Neuronal stem cell (in vitro differentiated cells): ENCODE measurements around the gene UBALD2.

Experiments
- DNase-seq: peaks from one replicate; pipeline ENCODE4 v3.0.0-alpha.2; 2013; ENCODE audit warnings: low spot score
- H2AFZ ChIP-seq: one replicate; pipeline ENCODE4 v1.6.1; 2013; ENCODE audit warnings: mild to moderate bottlenecking, low read length, inconsistent platforms
- H2AK5ac ChIP-seq: 2 replicates; pipeline ENCODE4 v1.6.1; 2013; ENCODE audit warnings: low read depth, mild to moderate bottlenecking, inconsistent platforms, low read length, moderate library complexity, mixed read lengths
- H2BK120ac ChIP-seq: 2 replicates; pipeline ENCODE4 v1.6.1; 2013; ENCODE audit warnings: low read depth, mild to moderate bottlenecking, inconsistent platforms, low read length, moderate library complexity, mixed read lengths
- H2BK12ac ChIP-seq: one replicate; pipeline ENCODE4 v1.6.1; 2013; ENCODE audit warnings: low read length, inconsistent platforms
- H2BK15ac ChIP-seq: 2 replicates; pipeline ENCODE4 v1.6.1; 2013; ENCODE audit warnings: mild to moderate bottlenecking, low read length, inconsistent platforms, mixed read lengths
- H2BK5ac ChIP-seq: one replicate; pipeline ENCODE4 v1.6.1; 2013; ENCODE audit warnings: inconsistent platforms, mild to moderate bottlenecking, low read length, moderate library complexity
- H3K14ac ChIP-seq: one replicate; pipeline ENCODE4 v1.6.1; 2013; ENCODE audit warnings: low read length, inconsistent platforms
- H3K18ac ChIP-seq: 2 replicates; pipeline ENCODE4 v1.6.1; 2013; ENCODE audit warnings: low read length, inconsistent platforms
- H3K23ac ChIP-seq: 2 replicates; pipeline ENCODE4 v1.6.1; 2013; ENCODE audit warnings: low read depth, mild to moderate bottlenecking, mixed read lengths, low read length, inconsistent platforms; ENCODE audit not compliant: poor library complexity
- H3K27ac ChIP-seq: replicated peaks from 3 replicates; pipeline ENCODE4 v1.5.1; 2013; ENCODE audit warnings: low read length, inconsistent platforms
- H3K27me3 ChIP-seq, 3 experiments: 2 replicates each; pipeline ENCODE4 v1.6.1; 2013; ENCODE audit warnings: low read length in 3 of 3, mild to moderate bottlenecking in 2 of 3, inconsistent platforms in 1 of 3, low read depth in 1 of 3, mixed read lengths in 1 of 3, moderate library complexity in 1 of 3; ENCODE audit not compliant: control insufficient read depth in 3 of 3, insufficient read depth in 3 of 3
- H3K36me3 ChIP-seq, 2 donors: replicated peaks in 1 of 2; 2 replicates each; pipeline ENCODE4 v1.6.1; 2013; ENCODE audit warnings: low read length in 2 of 2; ENCODE audit not compliant: control insufficient read depth in 2 of 2, insufficient read depth in 2 of 2
- H3K4ac ChIP-seq: 2 replicates; pipeline ENCODE4 v1.6.1; 2013; ENCODE audit warnings: inconsistent platforms, mild to moderate bottlenecking, low read length, moderate library complexity
- H3K4me1 ChIP-seq, 2 donors: 1 replicate in 1 of 2; 2 replicates in 1 of 2; pipeline ENCODE4 v1.6.1; 2013; ENCODE audit warnings: low read length in 2 of 2, low read depth in 1 of 2; ENCODE audit not compliant: control insufficient read depth in 2 of 2, insufficient read depth in 1 of 2
- H3K4me2 ChIP-seq: one replicate; pipeline ENCODE4 v1.6.1; 2013; ENCODE audit warnings: mild to moderate bottlenecking, low read length, inconsistent platforms; ENCODE audit not compliant: insufficient read depth, poor library complexity, severe bottlenecking
- H3K4me3 ChIP-seq, 2 donors: 2 replicates each; pipeline ENCODE4 v1.5.1; 2013; ENCODE audit warnings: low read length in 2 of 2, mild to moderate bottlenecking in 2 of 2, inconsistent platforms in 1 of 2, moderate library complexity in 1 of 2
- H3K79me1 ChIP-seq: one replicate; pipeline ENCODE4 v1.6.1; 2013; ENCODE audit warnings: low read depth, mild to moderate bottlenecking, inconsistent platforms, low read length, moderate library complexity
- H3K9ac ChIP-seq: one replicate; pipeline ENCODE4 v1.6.1; 2013; ENCODE audit warnings: mild to moderate bottlenecking, low read depth, low read length, inconsistent platforms; ENCODE audit not compliant: poor library complexity
- H3K9me3 ChIP-seq, 2 donors: replicated peaks in 1 of 2; 2 replicates each; pipeline versions ENCODE3 to v1.6.1; 2013; ENCODE audit warnings: low read length in 2 of 2, mild to moderate bottlenecking in 2 of 2, inconsistent platforms in 1 of 2, low read depth in 1 of 2, mixed read lengths in 1 of 2, moderate library complexity in 1 of 2; ENCODE audit not compliant: control insufficient read depth in 2 of 2, insufficient read depth in 1 of 2
- H4K8ac ChIP-seq: one replicate; pipeline ENCODE4 v1.6.1; 2013; ENCODE audit warnings: low read depth, mild to moderate bottlenecking, inconsistent platforms, low read length, moderate library complexity
- H4K91ac ChIP-seq: one replicate; pipeline ENCODE4 v1.6.1; 2013; ENCODE audit warnings: low read length, low read depth, mild to moderate bottlenecking, inconsistent platforms; ENCODE audit not compliant: poor library complexity
- WGBS, 2 donors: extraction: QIAGEN DNeasy Blood & Tissue Kit; methylation state at CpG; one replicate each; pipeline ENCODE4 v1.1.7; 2013; ENCODE audit warnings: missing lambda C conversion rate in 2 of 2, mixed read lengths in 1 of 2; ENCODE audit not compliant: insufficient read length in 2 of 2, insufficient replicate concordance in 1 of 2; ENCODE audit errors: extremely low coverage in 2 of 2; 5-methylcytosine and 5-hydroxymethylcytosine counted together

The UBALD2 gene

GRCh38 chr17:76238847-76239537 lies 26.2 kb upstream of the UBALD2 start:
- Histone ChIP-seq H3K27ac (no peak overlapping the region), H3K9ac (no peak overlapping the region), H3K9me3 (no peaks in the 10 kb centered on the region), H3K36me3 (no peaks in the 10 kb centered on the region), H3K4me3 (peak overlapping the region in 1 of 2 donors; percentile 68), H3K4ac (no peak overlapping the region), H2BK5ac (no peak overlapping the region), H3K4me2 (peak overlapping the region; percentile 91), H2AK5ac (no peak overlapping the region), H4K8ac (no peak overlapping the region), H3K14ac (no peak overlapping the region), H4K91ac (no peak overlapping the region), H2AFZ (no peak overlapping the region), H3K23ac (no peak overlapping the region), H2BK120ac (no peak overlapping the region), H3K27me3 (peaks cover 0 to 15% (median 0%) of the 10 kb centered on the region in 3 experiments), H2BK15ac (no peak overlapping the region), H3K79me1 (no peaks in the 10 kb centered on the region), H2BK12ac (no peak overlapping the region), H3K4me1 (peaks cover 5% of the 10 kb centered on the region in 2 donors), H3K18ac (no peak overlapping the region)
- no peak for DNase-seq
- WGBS, 2 donors = no CpG with 5 or more reads among the region's 11 CpGs

GRCh38 chr17:76239538-76240274 lies 25.4 kb upstream of the UBALD2 start:
- Histone ChIP-seq H3K27ac (no peak overlapping the region), H2BK120ac (no peak overlapping the region), H2AK5ac (peak overlapping the region; percentile 98), H3K4me1 (peaks cover 5% of the 10 kb centered on the region in 2 donors), H3K9me3 (no peaks in the 10 kb centered on the region), H3K36me3 (no peaks in the 10 kb centered on the region), H3K23ac (peak overlapping the region; percentile 34), H4K91ac (no peak overlapping the region), H3K4me3 (peak overlapping the region; percentile 68 to 86), H2BK12ac (peak overlapping the region; percentile 77), H3K4ac (no peak overlapping the region), H2BK15ac (peak overlapping the region; percentile 65), H2BK5ac (no peak overlapping the region), H3K79me1 (no peaks in the 10 kb centered on the region), H3K14ac (no peak overlapping the region), H3K18ac (peak overlapping the region; percentile 97), H3K27me3 (peaks cover 0 to 15% (median 0%) of the 10 kb centered on the region in 3 experiments), H2AFZ (peak overlapping the region; percentile 87), H3K9ac (peak overlapping the region; percentile 90), H4K8ac (no peak overlapping the region), H3K4me2 (peak overlapping the region; percentile 91)
- no CpG with 5 or more reads among the region's 75 CpGs for WGBS, 2 donors
- no peak for DNase-seq

GRCh38 chr17:76240461-76241203 lies 24.5 kb upstream of the UBALD2 start, which contains the start of gene RNF157:
RNF157 (minus strand) TSS chr17:76240493; CDS start chr17:76240240, 253 bp downstream.
- peak within 1 kb of the TSS; percentile 88 for H2AFZ ChIP-seq
- H3K9me3 ChIP-seq = no peaks in the 10 kb centered on the region
- H3K4me3 ChIP-seq = peak within 1 kb of the TSS; percentile 68 to 86
- peaks cover 0 to 15% (median 0%) of the 10 kb centered on the region in 3 experiments for H3K27me3 ChIP-seq
- peaks cover 5% of the 10 kb centered on the region in 2 donors for H3K4me1 ChIP-seq
- peak within 1 kb of the TSS; percentile 84 for H3K14ac ChIP-seq
- H3K36me3 ChIP-seq = no peaks in the 10 kb centered on the region
- peak; percentile 81 for DNase-seq
- peak within 1 kb of the TSS; percentile 34 for H3K23ac ChIP-seq
- peak within 1 kb of the TSS; percentile 97 for H3K18ac ChIP-seq
- peak within 1 kb of the TSS; percentile 90 for H3K9ac ChIP-seq
- peak within 1 kb of the TSS; percentile 72 for H2BK5ac ChIP-seq
- peak within 1 kb of the TSS; percentile 65 for H2BK15ac ChIP-seq
- no peak within 1 kb of the TSS for H4K91ac ChIP-seq
- peak within 1 kb of the TSS; percentile 83 for H4K8ac ChIP-seq
- H2BK12ac ChIP-seq = peak within 1 kb of the TSS; percentile 77
- H3K4me2 ChIP-seq = peak within 1 kb of the TSS; percentile 91
- H3K27ac ChIP-seq = peak within 1 kb of the TSS; percentile 40
- H3K79me1 ChIP-seq = no peaks in the 10 kb centered on the region
- no peak within 1 kb of the TSS for H2BK120ac ChIP-seq
- H2AK5ac ChIP-seq = peak within 1 kb of the TSS; percentile 98
- whole genome bisulfite sequencing, 2 donors = no CpG with 5 or more reads among the region's 102 CpGs
- H3K4ac ChIP-seq = no peak within 1 kb of the TSS
